ENCODE results near the gene SLC36A3.
"Not testable (repeated sequence)": the region's sequence is repeated elsewhere in the genome, so short reads cannot be mapped to it uniquely, and the experiment has no call there.

SLC36A3 gene

GRCh38 chr5:151303666-151304065 lies at the start of gene SLC36A3:
SLC36A3 (minus strand) TSS chr5:151303766; CDS start chr5:151303354, 412 bp downstream.
- DNase-seq (ENCODE audit: low read depth), result no peak

DNA sequence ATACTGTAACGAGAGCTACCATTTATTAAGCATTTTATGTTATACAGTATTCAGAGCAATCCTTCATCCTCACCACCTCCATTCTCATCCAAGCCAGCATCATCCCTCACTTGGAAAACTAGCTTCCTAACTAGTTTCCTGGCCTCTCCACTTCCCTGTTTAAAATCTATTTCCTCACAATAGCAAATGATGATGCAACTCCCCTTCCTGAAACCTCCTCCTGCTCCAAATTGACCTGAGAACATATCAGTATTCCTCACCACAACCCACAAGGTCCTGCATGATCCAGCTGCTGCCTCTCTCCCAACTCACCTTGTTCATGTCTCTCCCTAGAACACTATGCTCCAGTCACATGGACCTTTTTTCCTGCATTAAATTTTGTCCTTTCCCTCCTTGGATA lies 48.1 kb upstream of the SLC36A3 start:
- no peak for DNase-seq (ENCODE audit: low read depth)

DNA sequence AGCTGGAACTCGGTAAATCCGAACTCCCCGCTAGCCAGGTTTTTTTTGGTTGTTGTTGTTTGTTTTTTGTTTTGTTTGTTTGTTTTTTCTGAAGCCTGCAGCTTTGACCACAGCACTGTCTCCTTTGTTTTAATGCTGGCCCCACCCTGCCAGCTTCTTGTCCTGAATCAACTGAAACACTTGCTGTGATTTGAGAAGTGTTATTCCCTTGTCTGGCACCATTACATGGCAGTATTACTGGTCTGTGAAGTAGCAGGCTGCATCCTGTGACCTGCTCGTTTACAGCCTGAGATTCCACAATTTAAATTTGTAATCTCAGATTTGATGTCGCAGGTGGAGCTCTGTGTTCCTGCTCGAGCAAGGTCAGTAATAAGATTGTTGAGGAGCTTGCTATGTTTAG lies 45.2 kb upstream of the SLC36A3 start:
- no peak for DNase-seq (ENCODE audit: low read depth)

DNA sequence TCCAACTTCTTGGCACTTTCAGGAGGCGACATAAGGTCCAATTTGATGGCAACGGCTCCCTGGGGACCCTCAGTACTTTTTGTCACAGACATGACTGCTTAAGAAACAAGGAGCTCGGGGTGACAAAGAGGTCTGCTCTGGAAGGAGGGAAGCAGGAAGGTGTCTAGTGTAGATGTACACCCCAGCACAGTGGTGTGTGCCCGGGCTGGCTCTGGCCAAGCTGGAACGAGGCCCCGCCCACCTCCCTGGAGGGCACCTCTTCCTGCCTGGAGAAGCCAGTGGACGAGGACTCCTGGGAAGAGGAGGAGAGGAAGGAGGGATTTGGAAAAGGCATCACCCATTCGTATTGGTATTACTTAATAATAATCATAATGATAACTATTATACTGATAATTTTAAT lies 43.8 kb upstream of the SLC36A3 start, which contains the start of gene SLC36A2:
SLC36A2 (minus strand) TSS at position 191 of the 400 bp plus-strand sequence; CDS start at position 92, 99 bp downstream.
- DNase-seq (ENCODE audit: low read depth), result no peak

- no peak for DNase-seq (ENCODE audit: low read depth)
Measured at GRCh38 chr5:151345808-151346478, 42.4 kb upstream of the SLC36A3 start.

DNA sequence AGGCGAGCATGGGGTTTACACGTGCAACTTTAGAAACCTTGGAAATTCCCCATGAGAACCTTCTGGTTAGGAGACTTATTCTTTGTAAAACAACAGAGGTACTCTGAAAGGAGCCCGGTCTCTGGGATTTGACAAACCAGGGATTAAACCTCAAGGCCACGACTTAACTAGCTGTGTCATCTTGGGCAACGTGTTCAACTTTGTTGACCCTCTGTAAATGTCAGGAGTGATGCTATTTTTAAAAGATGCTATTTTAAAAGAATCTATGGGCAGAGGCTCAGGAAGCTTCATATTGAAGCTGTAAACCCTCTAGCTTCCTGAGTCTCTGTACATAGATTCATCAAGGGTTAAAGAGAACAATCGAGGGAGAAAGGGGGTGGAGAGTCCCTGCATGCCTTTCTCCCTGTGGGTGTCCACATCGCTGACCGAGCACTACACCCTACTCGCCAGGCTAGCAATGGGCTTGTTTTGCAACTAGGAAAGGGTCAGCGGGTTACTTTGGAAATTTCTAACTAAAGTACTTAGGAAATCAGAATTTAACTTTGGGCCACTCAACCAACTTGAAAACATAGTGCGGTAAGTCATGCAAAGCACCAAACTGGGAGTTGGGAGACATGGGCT lies 41.7 kb upstream of the SLC36A3 start:
- no peak for DNase-seq (ENCODE audit: low read depth)

GRCh38 chr5:151344088-151344487 lies 40.5 kb upstream of the SLC36A3 start:
- no peak for DNase-seq (ENCODE audit: low read depth)

- DNase-seq (ENCODE audit: low read depth), result no peak
Measured at GRCh38 chr5:151340004-151340403, 36.4 kb upstream of the SLC36A3 start.

DNA sequence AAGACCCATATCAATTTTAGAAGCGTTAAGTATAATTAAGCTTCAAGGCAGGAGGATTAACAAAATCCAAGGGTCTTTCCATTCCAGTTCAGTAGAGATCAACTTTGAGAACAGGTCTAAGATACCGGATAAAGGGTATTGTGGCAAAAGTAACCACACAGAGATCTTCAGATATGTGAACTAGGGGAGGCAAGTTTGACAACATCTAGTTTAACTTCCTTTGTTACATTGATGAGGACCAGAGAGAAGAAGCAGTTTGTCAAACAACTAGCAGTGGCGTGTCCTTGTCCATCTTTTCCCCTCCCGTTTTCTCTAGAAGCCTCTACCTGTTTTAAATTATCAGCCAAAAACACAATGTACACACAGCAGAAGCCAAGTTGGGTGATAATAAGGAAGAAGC lies 35.2 kb upstream of the SLC36A3 start:
- no peak for DNase-seq (ENCODE audit: low read depth)

GRCh38 chr5:151332857-151333256 lies 29.3 kb upstream of the SLC36A3 start:
- DNase-seq (ENCODE audit: low read depth), result no peak

- DNase-seq (ENCODE audit: low read depth), result no peak
Measured at GRCh38 chr5:151328734-151329133, 25.2 kb upstream of the SLC36A3 start.

DNA sequence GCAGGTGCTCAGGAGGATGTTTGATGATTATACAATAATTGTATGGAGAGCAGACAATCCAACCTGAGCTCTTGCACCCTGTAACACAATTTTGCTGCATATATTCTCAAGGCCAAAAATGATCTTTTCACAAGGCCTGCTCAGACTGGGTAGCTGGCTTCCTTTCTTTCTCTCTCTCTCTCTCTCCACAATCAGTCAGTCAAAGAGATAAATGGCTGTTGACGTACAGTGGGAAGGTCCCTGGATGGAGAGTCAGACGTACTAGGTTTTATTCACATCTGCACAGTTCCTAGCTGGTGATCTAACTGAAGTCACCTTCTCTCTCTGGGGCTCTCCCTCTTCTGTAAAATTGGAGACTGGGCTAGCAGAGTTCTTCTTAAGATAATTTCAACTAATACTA lies 24.0 kb upstream of the SLC36A3 start:
- DNase-seq (ENCODE audit: low read depth), result no peak

- no peak for DNase-seq (ENCODE audit: low read depth)
Measured at GRCh38 chr5:151326266-151326665, 22.7 kb upstream of the SLC36A3 start.

DNA sequence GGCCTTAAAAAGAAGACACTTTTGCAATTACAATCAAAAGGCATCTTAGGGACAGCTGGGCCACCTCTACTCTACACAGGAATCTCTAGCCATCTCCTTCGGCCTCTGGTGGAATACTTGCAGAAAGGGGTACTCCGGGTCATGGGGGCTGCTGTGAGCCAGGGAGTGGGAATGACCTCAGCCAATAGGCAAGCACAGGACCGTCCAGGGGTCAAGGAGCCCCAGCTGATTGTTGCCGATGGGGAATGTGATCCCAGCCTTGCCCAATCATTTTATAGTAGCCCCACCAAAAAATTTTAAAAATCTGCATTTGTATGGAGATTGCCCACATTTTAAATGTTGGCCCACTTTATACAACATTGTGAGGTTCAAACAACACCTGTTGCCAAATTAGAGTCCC lies 16.9 kb upstream of the SLC36A3 start:
- no peak for DNase-seq (ENCODE audit: low read depth)

- DNase-seq (ENCODE audit: low read depth), result no peak
Measured at GRCh38 chr5:151318850-151319732, 15.5 kb upstream of the SLC36A3 start.

- no peak for DNase-seq (ENCODE audit: low read depth)
Measured at GRCh38 chr5:151317871-151318270, 14.3 kb upstream of the SLC36A3 start.

- DNase-seq (ENCODE audit: low read depth), result peak; percentile 5
Measured at GRCh38 chr5:151315998-151316597, 12.5 kb upstream of the SLC36A3 start.

GRCh38 chr5:151313357-151313756 lies 9.8 kb upstream of the SLC36A3 start:
- no peak for DNase-seq (ENCODE audit: low read depth)

DNA sequence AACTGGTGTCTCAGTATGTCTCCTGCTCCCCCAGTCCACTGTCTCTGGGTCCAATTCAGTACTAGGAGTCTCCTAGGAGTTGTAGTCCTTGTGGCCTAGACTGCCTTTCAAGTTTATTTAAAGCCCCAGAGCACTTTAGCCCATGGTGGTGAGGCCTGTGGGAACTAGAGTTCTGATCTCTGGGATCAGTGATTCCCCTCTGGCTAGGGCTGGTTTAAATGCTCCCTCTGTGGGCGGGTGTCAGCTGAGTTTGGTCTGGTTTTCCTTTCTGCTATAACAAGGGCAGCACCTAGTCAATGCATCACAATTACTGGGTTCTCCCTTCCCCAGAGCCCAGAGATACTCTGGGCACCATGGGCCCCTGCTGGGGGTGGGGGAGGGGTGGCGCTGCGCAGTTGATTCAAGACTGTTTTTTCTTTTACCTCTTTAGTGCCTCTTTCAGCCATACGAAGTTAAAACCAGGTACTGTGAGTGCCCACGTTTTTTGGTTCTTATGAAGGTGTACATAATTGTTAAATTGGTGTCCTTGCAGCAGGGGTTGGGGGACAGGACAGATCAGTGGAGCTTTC lies 9.3 kb upstream of the SLC36A3 start:
- DNase-seq (ENCODE audit: low read depth), result no peak

DNA sequence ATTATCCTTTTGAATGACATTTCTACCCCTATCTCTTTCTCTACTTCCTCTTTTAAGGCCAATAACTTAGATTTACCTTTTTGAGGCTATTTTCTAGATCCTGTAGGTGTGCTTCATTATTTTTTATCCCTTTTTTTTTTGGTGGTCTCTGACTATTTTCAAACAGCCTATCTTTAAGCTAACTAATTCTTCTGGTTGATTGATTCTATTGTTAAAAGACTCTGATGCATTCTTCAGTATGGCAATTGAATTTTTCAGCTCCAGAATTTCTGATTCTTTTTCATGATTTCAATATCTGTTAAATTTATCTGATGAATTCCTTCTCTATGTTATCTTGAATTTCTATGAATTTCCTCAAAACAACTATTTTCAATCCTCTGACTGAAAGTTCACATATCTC lies 7.4 kb upstream of the SLC36A3 start:
- DNase-seq (ENCODE audit: low read depth), result no peak

DNA sequence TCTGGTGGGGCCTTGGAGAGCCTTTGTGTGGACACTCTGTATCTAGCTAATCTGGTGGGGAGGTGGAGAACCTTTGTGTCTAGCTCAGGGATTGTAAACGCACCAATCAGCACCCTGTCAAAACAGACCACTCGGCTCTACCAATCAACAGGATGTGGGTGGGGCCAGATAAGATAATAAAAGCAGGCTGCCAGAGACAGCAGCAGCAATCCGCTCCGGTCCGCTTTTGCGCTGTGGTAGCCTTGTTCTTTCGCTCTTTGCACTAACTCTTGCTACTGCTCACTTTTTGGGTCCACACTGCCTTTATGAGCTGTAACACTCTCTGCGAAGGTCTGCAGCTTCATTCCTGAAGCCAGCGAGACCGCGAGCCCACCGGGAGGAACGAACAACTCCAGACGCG lies 6.3 kb upstream of the SLC36A3 start:
- DNase-seq (ENCODE audit: low read depth), result not testable (repeated sequence)

- DNase-seq (ENCODE audit: low read depth), result not testable (repeated sequence)
Measured at GRCh38 chr5:151309266-151309665, 5.7 kb upstream of the SLC36A3 start.

Measured in stimulated activated CD8-positive, alpha-beta memory T cell treated with anti-CD3 and anti-CD28 coated beads, Interleukin-12 subunit alpha, Interleukin-12 subunit beta, amount 100 ng/mL, for 4 hours (primary cell).